HG02938 (cell line): Measurements from ENCODE around the gene GALNT1.

Experiments
- ATAC-seq: cut with Tn5 transposase; IDR thresholded peaks from one replicate; pipeline ENCODE4 v1.9.1; 2021; ENCODE audit warnings: mild to moderate bottlenecking, moderate library complexity; ENCODE audit not compliant: unreplicated experiment

Gene GALNT1

DNA sequence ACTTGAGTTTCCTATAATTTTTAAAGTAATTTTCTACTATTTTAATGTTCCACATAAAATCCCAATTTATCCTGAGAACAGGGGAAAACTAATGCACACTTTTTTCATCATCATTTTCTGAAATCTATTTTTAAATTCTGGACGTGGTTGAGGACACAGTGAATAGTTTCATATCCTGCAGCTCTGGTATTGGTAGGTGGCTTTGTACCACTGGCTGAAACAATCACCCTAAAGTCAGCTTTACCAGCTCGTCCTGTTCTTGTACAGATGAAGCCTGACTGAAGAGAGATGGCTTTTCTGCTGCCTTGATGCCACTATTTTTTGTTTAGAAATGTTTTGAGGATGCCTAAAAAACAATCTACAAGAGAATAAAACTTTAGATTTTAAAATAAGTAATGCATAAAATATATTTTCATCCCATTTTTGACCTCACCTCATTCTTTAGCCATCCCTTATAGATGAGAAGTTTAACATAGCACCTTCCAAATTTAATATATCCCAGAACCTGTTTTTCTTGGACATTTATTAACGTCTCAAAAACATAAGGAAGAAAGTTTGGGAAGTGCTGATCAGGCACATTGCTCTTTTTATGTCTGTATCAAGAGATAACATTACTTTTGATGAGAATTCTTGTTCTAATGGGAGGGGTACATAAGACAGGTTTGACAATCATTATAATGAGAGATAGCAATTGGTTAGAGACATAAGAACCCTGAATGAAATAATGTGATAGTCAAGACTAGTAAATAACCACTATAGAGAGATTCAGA is 80.9 kb downstream of the GALNT1 start:
- no peak for ATAC-seq

- ATAC-seq: no peak
Measured at GRCh38 chr18:35671966-35672603, 90.5 kb downstream of the GALNT1 start.

- no peak for ATAC-seq
Measured at GRCh38 chr18:35672897-35673296, 91.4 kb downstream of the GALNT1 start.

DNA sequence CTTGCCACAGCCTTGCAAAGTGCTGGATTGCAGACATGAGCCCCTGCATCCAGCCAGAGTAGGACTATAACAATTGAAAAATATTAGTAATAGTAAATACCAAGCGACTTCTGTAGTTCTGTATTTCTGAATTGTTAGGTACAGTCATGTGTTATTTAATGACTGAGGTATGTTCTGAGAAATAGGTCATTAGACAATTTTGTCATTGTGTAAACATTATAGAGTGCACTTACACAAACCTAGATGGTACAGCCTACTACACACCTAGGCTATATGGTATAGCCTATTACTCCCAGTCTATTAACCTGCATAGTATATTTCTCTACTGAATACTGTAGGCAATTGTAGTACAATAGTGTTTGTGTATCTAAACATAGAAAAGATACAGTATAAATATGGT is 92.1 kb downstream of the GALNT1 start:
- no peak for ATAC-seq

- no peak for ATAC-seq
Measured at GRCh38 chr18:35680139-35680551, 98.6 kb downstream of the GALNT1 start.

DNA sequence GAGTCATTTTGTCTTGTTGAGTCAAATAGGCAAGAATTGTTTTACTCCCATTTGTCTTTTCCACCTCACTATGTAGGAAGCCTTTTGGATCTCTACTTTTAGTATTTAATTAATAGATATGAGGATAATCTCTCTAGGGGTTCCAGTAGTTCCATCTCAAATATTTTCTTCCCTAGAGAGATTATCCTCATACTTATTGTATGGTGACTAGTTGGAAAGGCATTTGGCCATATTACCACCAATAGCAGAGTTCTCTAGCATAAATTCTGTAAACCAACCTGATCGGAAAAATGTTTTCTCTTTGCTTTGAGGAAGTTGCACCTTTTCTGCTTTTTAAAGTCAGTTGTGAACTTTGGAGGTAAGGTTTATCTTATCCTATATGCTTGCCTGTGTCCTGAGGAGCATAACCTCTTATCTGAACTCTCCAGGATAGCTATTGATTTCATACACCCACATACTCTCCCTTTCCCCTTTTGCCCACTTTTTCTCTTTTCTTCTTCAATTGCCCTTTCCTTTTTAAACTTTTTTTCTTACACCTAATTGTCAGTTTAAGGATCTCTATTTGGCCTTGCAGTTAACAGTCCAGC is 100.8 kb downstream of the GALNT1 start:
- no peak for ATAC-seq

GRCh38 chr18:35683021-35683420 is 101.5 kb downstream of the GALNT1 start:
- ATAC-seq: no peak

GRCh38 chr18:35688757-35689156 is 107.2 kb downstream of the GALNT1 start:
- peak; percentile 90 for ATAC-seq

GRCh38 chr18:35689728-35690127 is 108.2 kb downstream of the GALNT1 start:
- ATAC-seq: no peak

DNA sequence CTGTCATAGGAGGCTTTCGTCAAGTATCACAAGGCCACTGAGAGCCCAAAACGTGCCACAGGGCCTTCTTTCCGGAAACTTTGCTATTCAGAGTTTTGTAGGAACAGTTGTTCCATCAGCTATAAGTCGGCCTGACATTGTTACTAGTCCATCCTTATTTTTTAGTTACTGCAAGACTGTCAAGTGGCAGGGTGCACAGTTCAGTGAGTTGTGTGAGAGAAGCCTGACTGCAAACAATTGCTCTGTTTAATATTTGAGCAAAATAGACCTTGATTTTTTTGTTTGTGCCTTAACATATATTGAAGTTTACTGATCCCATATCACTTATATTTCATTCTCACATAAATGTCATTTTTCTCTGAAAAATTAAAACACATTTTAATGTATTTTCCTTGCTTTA is 110.1 kb downstream of the GALNT1 start:
- no peak for ATAC-seq

GRCh38 chr18:35692866-35693265 is 111.3 kb downstream of the GALNT1 start:
- ATAC-seq: no peak

- ATAC-seq: no peak
Measured at GRCh38 chr18:35693829-35694228, 112.3 kb downstream of the GALNT1 start.

DNA sequence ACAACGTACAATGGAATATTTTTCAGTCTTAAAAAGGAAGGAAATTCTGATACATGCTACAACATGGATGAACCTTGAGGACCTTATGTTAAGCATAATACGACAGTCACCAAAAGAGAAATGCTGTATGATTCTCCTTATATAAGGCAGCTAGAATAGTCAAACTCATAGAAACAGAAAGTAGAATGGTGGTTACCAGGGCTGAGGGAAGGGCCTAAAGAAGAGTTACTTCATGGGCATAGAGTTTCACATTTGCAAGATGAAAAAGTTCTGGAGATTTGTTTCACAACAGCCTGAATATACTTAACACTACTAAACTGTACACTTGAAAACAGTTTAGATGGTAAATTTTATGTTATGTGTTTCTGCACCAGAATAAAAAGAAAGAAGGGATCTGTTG is 113.3 kb downstream of the GALNT1 start:
- ATAC-seq: peak; percentile 59

- peak; percentile 10 for ATAC-seq
Measured at GRCh38 chr18:35695384-35695783, 113.8 kb downstream of the GALNT1 start.

DNA sequence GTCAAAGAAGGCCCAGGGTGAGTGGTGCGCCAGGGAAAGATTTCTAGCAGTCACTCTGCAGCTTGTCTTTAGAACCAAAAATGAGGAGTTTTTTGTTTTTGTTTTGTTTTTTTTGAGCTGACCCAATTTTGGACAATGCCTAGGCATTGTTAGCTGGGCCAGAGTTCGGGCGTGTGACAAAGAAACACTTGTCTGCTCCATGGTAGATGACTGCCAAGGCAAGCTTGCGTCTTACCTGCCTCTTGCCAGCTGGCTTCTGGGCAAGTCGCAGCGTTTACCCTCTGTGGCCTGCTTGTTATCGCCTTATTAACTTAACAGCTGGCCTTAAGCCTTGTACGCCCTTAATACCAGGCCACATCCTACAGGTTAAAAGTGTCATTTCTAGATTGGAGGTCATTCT is 114.3 kb downstream of the GALNT1 start:
- ATAC-seq: no peak

DNA sequence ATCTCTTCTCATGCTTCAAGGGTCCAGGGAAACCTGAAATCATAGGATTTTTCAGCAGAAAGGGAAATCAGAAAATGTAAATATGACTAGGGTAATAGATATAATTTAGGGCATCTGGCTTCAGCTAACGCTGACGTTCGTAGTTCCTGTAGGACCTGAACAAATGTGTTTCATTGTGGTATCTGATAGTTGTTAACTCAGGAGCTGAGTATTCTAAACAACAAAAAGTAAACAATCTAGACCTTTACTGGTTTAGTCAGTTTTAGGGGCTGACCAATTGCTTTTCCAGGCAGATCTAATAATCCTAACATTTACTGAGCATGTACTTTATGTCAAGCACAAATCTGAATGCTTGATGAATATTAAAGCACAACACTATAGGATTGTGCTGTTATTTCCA is 114.8 kb downstream of the GALNT1 start:
- no peak for ATAC-seq

- no peak for ATAC-seq
Measured at GRCh38 chr18:35697869-35698268, 116.3 kb downstream of the GALNT1 start.

- ATAC-seq: no peak
Measured at GRCh38 chr18:35703043-35703688, 121.6 kb downstream of the GALNT1 start.

- ATAC-seq: no peak
Measured at GRCh38 chr18:35705988-35706387, 124.4 kb downstream of the GALNT1 start.

- ATAC-seq: no peak
Measured at GRCh38 chr18:35707247-35707646, 125.7 kb downstream of the GALNT1 start.

GRCh38 chr18:35707674-35708073 is 126.1 kb downstream of the GALNT1 start:
- ATAC-seq: no peak

GRCh38 chr18:35710581-35710980 is 129.0 kb downstream of the GALNT1 start:
- ATAC-seq: no peak
